K562 (cell line): ENCODE data around the gene RDH13. TPM values are rescaled to one million over a fixed set of nuclear protein-coding genes. Genes with fewer than 3 reads are reported as not detected.

Source experiments
- BCOR ChIP-seq: fragments of 450-650 bp; IDR thresholded peaks from 2 replicates; pipeline ENCODE4 v1.6.1; 2016
- CLOCK ChIP-seq: fragments of 250-450 bp; sonication (Bioruptor Pico); IDR thresholded peaks from 2 replicates; pipeline ENCODE4 v1.4.0; 2020; ENCODE audit warnings: mild to moderate bottlenecking, moderate library complexity, borderline replicate concordance
- CREB3L1 ChIP-seq: fragments of 450-650 bp; IDR thresholded peaks from 2 replicates; pipeline ENCODE4 v1.6.1; 2014; ENCODE audit warnings: low read depth, mild to moderate bottlenecking, moderate library complexity, borderline replicate concordance
- CREM ChIP-seq: IDR thresholded peaks from 2 replicates; pipeline ENCODE4 v1.6.1; 2014; ENCODE audit warnings: antibody characterized with exemption, low read depth
- ESRRA ChIP-seq: fragments of 450-650 bp; IDR thresholded peaks from 2 replicates; pipeline ENCODE4 v1.6.1; 2014; ENCODE audit warnings: low read depth, mild to moderate bottlenecking, moderate library complexity, borderline replicate concordance
- ESRRB ChIP-seq: fragments of 250-450 bp; sonication (Bioruptor Pico); IDR thresholded peaks from 2 replicates; pipeline ENCODE4 v1.5.0; 2020; ENCODE audit warnings: mild to moderate bottlenecking, moderate library complexity, borderline replicate concordance
- ETV1 ChIP-seq: fragments of 450-650 bp; conservative IDR thresholded peaks from 2 replicates; pipeline ENCODE4 v1.6.1; 2016; ENCODE audit warnings: missing genetic modification characterization, control low read depth, low read depth, missing compliant biosample characterization
- FOXA1 ChIP-seq: fragments of 450-650 bp; IDR thresholded peaks from 2 replicates; pipeline ENCODE4 v1.6.1; 2016; ENCODE audit warnings: mild to moderate bottlenecking, borderline replicate concordance
- FOXK1 ChIP-seq: sonication (generic); formaldehyde crosslinking; IDR thresholded peaks from 2 replicates; pipeline ENCODE4 v1.8.0; 2022; ENCODE audit warnings: missing genetic modification reagents, mild to moderate bottlenecking, borderline replicate concordance
- HMBOX1 ChIP-seq: sonication (generic); IDR thresholded peaks from 2 replicates; pipeline ENCODE4 v1.6.1; 2016
- MEF2A ChIP-seq: IDR thresholded peaks from 2 replicates; pipeline ENCODE4 v1.6.1; 2011; ENCODE audit warnings: low read depth, mild to moderate bottlenecking, low read length, moderate library complexity; ENCODE audit not compliant: control insufficient read depth
- PHB2 ChIP-seq: fragments of 450-650 bp; IDR thresholded peaks from 2 replicates; pipeline ENCODE4 v1.6.1; 2017; ENCODE audit warnings: low read depth
- PHF20 ChIP-seq: fragments of 450-650 bp; IDR thresholded peaks from 2 replicates; pipeline ENCODE4 v1.6.1; 2018; ENCODE audit not compliant: partially characterized antibody
- SETDB1 ChIP-seq: IDR thresholded peaks from one replicate; pipeline ENCODE4 v1.6.1; 2012; ENCODE audit warnings: low read length, control low read depth, inconsistent platforms
- SMAD3 ChIP-seq: fragments of 450-650 bp; formaldehyde crosslinking; conservative IDR thresholded peaks from 2 replicates; pipeline ENCODE4 v1.4.0; 2020; ENCODE audit warnings: mild to moderate bottlenecking
- SRSF1 ChIP-seq: fragments of 200-400 bp; formaldehyde crosslinking; IDR thresholded peaks from 2 replicates; pipeline ENCODE4 v1.6.1; 2017; ENCODE audit warnings: mild to moderate bottlenecking, low read depth, low read length, moderate library complexity
- TCF3 ChIP-seq: sonication (generic); formaldehyde crosslinking; IDR thresholded peaks from 2 replicates; pipeline ENCODE4 v1.4.0; 2020; ENCODE audit warnings: mild to moderate bottlenecking, missing genetic modification reagents
- TCF7L2 ChIP-seq: fragments of 150-350 bp; IDR thresholded peaks from 2 replicates; pipeline ENCODE4 v1.6.1; 2016; ENCODE audit warnings: low read depth, mild to moderate bottlenecking, low read length, moderate library complexity
- TSC22D4 ChIP-seq: fragments of 450-650 bp; IDR thresholded peaks from 2 replicates; pipeline ENCODE4 v1.6.1; 2016; ENCODE audit warnings: missing genetic modification characterization, missing biosample characterization, control low read depth
- XRCC5 ChIP-seq: fragments of 200-400 bp; formaldehyde crosslinking; IDR thresholded peaks from 2 replicates; pipeline ENCODE4 v1.6.1; 2017; ENCODE audit warnings: low read depth, mild to moderate bottlenecking, low read length
- ZFP36 ChIP-seq: fragments of 150-350 bp; IDR thresholded peaks from 2 replicates; pipeline ENCODE4 v1.6.1; 2018; ENCODE audit warnings: low read length, low read depth; ENCODE audit not compliant: partially characterized antibody
- ZKSCAN1 ChIP-seq: fragments of 150-350 bp; IDR thresholded peaks from 2 replicates; pipeline ENCODE4 v1.6.1; 2016; ENCODE audit warnings: low read depth, low read length
- ZKSCAN8 ChIP-seq: fragments of 200-800 bp; sonication (Bioruptor generic); IDR thresholded peaks from 2 replicates; pipeline ENCODE4 v1.6.1; 2016; ENCODE audit warnings: missing genetic modification characterization, missing compliant biosample characterization
- ZNF12 ChIP-seq: sonication (generic); formaldehyde crosslinking; IDR thresholded peaks from 2 replicates; pipeline ENCODE4 v1.4.0; 2020; ENCODE audit warnings: mild to moderate bottlenecking, missing genetic modification reagents
- ZNF444 ChIP-seq: fragments of 250-450 bp; sonication (Bioruptor Pico); IDR thresholded peaks from 2 replicates; pipeline ENCODE4 v1.4.0; 2020; ENCODE audit warnings: mild to moderate bottlenecking, moderate library complexity
- ZNF668 ChIP-seq: fragments of 250-450 bp; sonication (Bioruptor Pico); IDR thresholded peaks from 2 replicates; pipeline ENCODE4 v1.8.0; 2022; ENCODE audit warnings: mild to moderate bottlenecking, inconsistent platforms
- ZSCAN29 ChIP-seq: fragments of 450-650 bp; IDR thresholded peaks from 2 replicates; pipeline ENCODE4 v1.6.1; 2017
- polyA plus RNA-seq, 8 experiments: library from polyadenylated mRNA; depleted of rRNA in 4 of 8; stranded (reverse) in 5 of 8; unstranded in 3 of 8; fragments of >200 nt; fragmentation: Nextera tagmentation in 2 of 8; fragmentation: Illumina TruSeq in 1 of 8; extraction: Ambion mirVana in 2 of 8; extraction: Trizol in 1 of 8; gene quantifications; 2 replicates each; pipeline versions ENCODE4 v1.2.1 to v1.2.3, GENCODE V29; 2011 to 2014; ENCODE audit warnings: inconsistent platforms in 1 of 8, missing spikeins in 1 of 8
- total RNA-seq, 7 experiments: library from RNA; depleted of rRNA in 6 of 7; stranded (reverse); fragments of >200 nt in 6 of 7; fragmentation: Illumina TruSeq in 2 of 7; extraction: Trizol in 2 of 7; gene quantifications; 2 replicates each; pipeline versions ENCODE4 v1.2.1 to v1.2.3, GENCODE V29; 2011 to 2021; ENCODE audit warnings: low replicate concordance in 1 of 7

The RDH13 gene
- total and polyA plus RNA-seq, 9 of the 15 experiments (the other 6 are each of a cell fraction or from before 2014, with no cell fraction given): 7.5 to 70.3 (median 39.5) TPM

- 0 out of 2 replicates have a peak, but pooled peaks have one; percentile 52 for TF ChIP-seq XRCC5
- no peak for TF ChIP-seq ZSCAN29
- TF ChIP-seq SMAD3 (CRISPR knock-in tag): no peak
- no peak for TF ChIP-seq TSC22D4 (tag)
- no peak for TF ChIP-seq ZKSCAN8 (CRISPR knock-in tag)
- TF ChIP-seq PHF20: peak; percentile 20
- no peak for TF ChIP-seq ESRRB (CRISPR knock-in tag)
- no peak for TF ChIP-seq ETV1 (tag)
- no peak; the same call in 1 of the 2 replicates for TF ChIP-seq ESRRA
- TF ChIP-seq SETDB1: no peak
- no peak for TF ChIP-seq FOXA1
- no peak for TF ChIP-seq ZNF12 (CRISPR knock-in tag)
- peak; percentile 93 for TF ChIP-seq BCOR
- no peak for TF ChIP-seq CREB3L1
- no peak for TF ChIP-seq ZNF668
- TF ChIP-seq CLOCK (CRISPR knock-in tag): no peak
- no peak for TF ChIP-seq HMBOX1
- no peak for TF ChIP-seq ZKSCAN1
- TF ChIP-seq TCF7L2: no peak
- TF ChIP-seq ZFP36: peak; percentile 99
- no peak for TF ChIP-seq PHB2
- TF ChIP-seq TCF3 (CRISPR knock-in tag): no peak
- TF ChIP-seq FOXK1 (CRISPR knock-in tag): 0 out of 2 replicates have a peak, but pooled peaks have one; percentile 12
- TF ChIP-seq MEF2A: no peak
- TF ChIP-seq CREM: no peak
- no peak for TF ChIP-seq SRSF1
- no peak for TF ChIP-seq ZNF444 (CRISPR knock-in tag)
Measured at GRCh38 chr19:55079400-55080038, 16.6 kb upstream of the RDH13 start (continued).
